DLD1 (cell line): ENCODE measurements around the gene YJEFN3.

ENCODE experiments used
- in situ Hi-C: cut with HindIII; loops from 2 replicates; pipeline ENCODE4 v1.10.0; 2017; ENCODE audit warnings: low sequenced_read_pairs

Gene YJEFN3

DNA sequence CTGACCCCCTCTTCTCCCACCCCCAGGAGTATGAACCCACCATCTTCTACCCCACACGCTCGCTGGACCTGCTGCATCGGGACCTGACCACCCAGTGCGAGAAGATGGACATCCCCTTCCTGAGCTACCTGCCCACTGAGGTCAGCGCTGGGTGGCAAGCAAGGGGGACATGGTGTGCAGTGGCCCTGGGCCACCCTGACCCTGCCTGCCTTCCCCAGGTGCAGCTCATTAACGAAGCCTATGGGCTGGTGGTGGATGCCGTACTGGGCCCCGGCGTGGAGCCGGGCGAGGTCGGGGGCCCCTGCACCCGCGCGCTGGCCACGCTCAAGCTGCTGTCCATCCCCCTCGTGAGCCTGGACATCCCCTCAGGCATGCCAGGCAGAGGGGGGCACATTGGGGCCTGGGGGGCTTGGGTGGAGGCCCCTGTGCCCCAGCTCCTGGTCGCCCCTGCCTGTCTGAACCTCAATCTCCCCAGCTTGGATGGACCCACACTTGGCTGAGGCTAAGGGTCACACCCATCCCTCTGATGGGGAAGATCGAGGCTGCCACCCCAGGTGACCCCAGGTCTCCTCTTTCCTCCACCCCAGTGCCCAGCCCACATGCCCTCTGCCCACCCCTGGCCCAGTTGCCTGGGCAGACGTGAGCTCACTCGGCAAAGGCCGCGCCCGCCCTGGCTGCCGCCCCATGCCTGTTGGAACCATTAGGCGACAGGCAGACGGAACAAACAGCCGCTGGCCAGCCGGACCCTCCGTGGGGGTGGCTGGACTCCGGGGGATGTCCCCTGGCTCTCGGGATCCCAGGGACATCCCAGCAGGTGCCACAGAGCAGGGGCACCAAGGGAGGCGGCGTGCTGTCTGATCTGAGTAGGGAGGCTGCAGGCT is 6.8 kb downstream of the YJEFN3 start:
- in situ Hi-C loops: no loop called here

DNA sequence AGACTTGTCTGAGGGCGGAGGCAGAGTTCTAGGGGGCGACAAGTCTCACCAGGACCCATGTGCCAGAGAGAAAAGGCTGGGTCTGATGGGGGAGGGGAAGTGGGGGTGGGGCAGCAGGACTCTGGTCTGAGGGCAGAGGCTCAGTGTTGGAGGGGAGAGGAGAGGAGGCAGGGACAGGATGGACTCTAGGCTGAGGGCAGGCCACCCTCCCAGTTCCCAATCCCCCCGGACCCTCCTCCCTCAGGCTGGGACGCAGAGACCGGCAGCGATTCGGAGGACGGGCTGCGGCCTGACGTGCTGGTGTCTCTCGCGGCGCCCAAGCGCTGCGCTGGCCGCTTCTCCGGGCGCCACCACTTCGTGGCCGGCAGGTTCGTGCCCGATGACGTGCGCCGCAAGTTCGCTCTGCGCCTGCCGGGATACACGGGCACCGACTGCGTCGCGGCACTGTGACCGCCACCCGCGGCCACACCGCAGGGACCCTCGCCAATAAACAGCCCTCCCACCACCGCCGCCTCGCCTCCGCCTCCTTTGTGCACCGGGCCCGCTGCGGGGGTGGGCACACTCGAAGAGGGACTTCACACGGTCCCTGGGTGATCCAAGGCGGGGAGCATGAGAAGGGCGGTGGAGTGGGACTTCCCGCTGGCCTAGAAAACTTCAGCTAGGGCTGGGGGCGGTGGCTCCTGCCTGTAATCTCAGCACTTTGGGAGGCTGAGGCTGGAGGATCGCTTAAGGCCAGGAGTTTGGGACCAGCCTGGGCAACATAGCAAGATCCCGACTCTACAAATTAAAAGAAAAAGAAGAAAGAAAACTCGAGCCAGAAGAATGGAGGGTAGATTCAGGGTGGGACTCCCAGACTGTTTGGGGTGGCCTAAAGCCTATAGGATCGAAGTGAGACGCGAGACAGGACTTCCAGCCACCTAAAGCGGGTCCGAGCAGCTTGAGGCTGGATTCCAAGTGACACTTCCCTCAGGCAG is 8.7 kb downstream of the YJEFN3 start:
- in situ Hi-C loops: no loop called here

DNA sequence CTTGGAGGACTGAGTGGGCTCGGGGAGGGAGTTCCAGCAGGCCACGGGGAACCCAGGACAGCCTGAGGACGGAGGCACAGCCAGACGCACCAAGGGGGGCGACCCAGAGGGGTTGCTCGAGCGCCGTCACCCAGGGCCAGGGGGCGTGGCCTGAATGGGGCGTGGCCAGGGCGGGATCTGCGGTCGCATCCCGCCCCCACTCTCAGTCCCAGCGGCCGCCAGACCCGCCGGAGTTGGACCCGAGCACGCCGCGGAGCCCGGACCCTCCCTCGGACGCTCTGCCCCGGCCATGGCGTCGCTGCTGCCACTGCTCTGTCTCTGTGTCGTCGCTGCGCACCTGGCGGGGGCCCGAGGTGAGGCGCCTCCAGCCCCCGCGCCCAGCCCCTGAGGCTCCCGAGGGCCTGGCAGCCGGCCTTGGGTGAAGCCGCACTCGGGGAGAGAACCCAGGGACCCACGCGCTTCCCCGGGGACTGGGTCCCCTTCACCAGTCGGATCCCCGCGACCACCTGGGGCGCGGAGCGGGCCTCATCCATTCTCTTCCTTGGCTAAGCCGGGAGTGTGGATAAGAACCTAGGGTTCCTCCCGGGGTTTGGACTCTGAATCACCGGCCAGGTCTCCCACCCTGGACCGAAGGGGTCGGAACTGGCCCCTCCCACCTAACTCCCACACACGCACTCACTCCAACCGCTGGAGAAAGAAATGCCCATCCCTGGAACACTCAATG is 9.5 kb downstream of the YJEFN3 start, which contains the start of gene CILP2:
Gene CILP2 (plus strand): TSS at position 205 of the 724 bp plus-strand sequence. CDS start 85 bp downstream, at position 290.
- in situ Hi-C loops: no loop called here

DNA sequence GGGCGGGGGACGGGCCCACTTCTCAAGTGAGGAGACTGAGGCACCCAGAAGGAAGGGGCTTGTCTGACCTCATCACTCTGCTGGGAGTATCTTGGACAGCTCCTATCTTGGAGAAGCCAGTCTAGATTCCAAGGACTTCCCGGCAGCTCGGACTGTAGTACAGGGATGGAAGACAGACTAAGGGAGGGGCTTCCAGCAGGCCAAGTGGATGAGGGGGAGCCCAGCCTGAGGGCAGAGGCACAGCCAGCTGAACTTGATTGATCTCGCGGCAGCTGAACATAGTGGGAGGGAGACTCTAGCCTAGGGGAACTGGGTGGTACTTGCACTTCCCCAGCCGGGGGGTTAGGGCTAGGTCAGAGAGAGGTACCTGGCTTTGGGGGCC is 10.1 kb downstream of the YJEFN3 start:
- in situ Hi-C loops: no loop called here

DNA sequence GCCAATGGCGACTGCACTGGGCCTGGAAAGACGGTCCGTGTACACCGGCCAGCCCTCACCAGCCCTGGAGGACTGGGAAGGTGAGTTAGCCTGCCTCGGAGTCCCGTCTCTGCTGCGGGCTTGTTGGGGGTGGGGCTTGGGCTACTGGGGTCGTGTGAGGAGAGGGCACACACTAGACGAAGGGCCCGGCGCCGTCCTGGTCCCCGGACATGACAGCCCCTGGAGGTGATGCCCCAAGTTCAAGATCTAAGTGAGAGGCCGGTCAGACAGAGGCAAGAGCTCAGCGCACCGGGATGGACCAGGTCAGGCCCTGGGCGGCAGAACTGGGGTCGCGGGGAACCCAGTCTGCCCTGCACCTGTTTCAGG is 11.0 kb downstream of the YJEFN3 start:
- in situ Hi-C loops: no loop called here

DNA sequence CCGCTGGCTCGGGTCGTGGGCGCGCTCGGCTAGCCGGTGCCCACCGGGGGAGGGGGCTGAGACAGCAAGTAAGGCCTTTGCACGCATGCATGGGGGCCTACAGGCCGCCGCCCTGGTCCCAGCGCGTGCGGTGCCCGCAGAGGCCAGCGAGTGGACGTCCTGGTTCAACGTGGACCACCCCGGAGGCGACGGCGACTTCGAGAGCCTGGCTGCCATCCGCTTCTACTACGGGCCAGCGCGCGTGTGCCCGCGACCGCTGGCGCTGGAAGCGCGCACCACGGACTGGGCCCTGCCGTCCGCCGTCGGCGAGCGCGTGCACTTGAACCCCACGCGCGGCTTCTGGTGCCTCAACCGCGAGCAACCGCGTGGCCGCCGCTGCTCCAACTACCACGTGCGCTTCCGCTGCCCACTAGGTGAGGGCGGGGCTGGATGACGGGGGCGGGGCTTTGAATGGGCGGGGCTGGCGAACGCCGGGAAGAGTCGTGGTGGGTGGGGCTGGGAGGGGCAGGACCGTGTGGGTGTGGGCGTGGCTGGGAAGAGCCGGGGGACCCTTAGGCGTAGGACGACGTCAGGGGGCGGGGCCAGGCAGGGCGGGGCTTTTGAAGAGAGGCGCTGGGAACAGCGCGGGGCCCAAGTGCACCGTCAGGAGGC is 11.5 kb downstream of the YJEFN3 start:
- in situ Hi-C loops: no loop called here

DNA sequence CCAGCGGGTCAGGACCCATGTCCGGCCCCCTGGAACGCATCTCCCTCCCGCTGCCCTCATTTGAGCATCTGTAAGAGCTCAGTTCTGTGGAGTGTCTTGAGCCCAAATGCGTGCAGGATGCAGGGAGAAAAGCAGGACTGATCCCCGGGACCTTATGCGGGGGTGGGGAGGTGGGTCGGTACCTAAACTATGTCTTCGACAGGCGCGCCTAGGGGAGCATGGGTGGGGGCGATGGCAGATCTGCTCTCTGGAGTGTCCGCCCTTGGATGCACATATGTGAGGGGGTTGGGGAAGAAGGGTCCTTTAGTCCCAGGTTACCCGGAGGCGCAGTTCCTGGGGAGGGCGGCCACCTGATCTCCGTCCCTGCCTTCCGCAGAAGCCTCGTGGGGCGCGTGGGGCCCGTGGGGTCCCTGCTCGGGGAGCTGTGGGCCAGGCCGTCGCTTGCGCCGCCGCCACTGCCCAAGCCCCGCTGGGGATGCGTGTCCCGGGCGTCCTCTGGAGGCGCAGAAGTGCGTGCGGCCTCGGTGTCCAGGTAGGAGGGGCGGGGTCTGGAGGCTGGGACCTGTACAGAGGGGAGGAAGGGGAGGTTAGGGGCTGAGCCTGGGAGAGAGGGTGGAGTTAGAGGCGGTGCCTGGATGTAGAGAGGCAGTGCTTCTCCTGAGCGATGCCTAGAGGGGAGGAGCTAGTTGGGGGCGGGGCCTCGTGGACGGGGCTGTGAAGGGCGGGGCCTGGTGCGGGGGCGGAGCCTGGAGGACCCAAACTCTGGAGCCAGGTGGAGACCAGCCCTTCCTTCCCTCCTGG is 12.2 kb downstream of the YJEFN3 start:
- in situ Hi-C loops: no loop called here

DNA sequence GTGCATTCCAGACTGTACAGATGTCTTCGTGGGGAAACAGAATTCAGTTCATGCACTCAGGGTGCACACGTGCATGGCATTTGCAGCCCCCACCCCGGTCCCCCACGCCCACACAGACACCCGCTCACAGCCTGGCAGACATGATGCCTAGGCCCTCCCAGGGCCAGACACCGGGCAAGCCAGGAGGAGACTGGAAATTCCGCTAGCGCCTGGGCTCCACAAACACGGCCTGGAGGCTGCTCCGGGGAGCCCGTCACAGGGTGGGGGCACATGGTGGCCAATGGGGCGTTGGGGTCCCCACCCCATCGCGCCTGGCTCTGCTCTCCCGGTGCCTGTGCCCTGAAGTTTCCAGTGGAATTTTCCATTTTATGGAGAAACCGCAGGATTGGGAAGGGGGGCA is 12.9 kb downstream of the YJEFN3 start:
- in situ Hi-C loops: no loop called here

DNA sequence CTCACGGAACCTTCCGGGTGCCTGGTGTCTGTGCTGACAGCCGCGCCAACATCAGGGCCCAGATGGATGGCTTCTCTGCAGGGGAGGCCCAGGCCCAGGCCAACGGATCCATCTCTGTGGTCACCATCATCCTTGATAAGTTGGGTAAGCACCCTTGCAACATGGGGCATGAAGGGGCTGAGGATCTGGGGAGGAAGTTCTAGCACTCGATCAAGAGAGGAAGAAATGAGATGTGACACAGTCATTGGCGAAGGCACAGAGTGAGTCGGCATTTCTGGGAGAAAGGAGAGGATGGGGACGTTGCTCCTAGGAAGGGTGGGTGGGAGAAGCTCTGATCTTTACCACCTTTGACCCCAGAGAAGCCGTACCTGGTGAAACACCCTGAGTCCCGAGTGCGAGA is 13.8 kb downstream of the YJEFN3 start:
- in situ Hi-C loops: no loop called here

DNA sequence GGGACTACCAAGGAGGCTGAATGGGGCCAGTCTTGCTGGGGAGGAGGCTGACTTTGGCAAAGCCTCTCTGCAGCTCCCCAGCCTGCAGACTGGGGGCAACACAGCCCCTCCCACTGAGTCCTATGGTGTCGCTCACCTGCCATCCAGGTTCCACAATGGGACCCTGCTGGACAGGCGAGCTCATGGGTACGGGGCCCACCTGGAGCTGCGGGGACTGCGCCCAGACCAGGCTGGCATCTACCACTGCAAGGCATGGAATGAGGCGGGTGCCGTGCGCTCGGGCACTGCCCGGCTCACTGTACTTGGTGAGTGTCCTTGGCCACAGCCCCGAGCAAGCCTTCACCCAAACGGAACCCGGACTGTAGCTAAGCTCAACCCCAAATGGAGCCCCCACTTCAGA is 14.4 kb downstream of the YJEFN3 start:
- in situ Hi-C loops: no loop called here

DNA sequence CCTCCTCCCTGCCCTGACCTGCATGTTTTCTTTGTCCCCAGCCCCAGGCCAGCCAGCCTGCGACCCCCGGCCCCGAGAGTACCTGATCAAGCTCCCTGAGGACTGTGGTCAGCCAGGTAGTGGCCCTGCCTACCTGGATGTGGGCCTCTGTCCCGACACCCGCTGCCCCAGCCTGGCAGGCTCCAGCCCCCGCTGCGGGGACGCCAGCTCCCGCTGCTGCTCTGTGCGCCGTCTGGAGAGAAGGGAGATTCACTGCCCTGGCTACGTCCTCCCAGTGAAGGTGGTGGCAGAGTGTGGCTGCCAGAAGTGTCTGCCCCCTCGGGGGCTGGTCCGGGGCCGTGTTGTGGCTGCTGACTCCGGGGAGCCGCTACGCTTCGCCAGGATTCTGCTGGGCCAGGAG is 14.9 kb downstream of the YJEFN3 start:
- in situ Hi-C loops: no loop called here

DNA sequence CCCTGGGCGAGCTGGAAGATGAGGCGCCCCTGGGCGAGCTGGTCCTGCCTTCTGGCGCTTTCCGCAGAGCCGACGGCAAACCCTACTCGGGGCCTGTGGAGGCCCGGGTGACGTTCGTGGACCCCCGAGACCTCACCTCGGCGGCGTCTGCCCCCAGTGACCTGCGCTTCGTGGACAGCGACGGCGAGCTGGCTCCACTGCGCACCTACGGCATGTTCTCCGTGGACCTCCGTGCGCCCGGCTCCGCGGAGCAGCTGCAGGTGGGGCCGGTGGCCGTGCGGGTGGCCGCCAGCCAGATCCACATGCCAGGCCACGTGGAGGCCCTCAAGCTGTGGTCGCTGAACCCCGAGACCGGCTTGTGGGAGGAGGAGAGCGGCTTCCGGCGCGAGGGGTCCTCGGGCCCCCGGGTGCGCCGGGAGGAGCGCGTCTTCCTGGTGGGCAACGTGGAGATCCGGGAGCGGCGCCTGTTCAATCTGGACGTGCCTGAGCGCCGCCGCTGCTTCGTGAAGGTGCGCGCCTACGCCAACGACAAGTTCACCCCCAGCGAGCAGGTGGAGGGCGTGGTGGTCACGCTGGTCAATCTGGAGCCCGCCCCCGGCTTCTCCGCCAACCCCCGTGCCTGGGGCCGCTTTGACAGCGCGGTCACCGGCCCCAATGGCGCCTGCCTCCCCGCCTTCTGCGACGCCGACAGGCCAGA is 15.7 kb downstream of the YJEFN3 start:
- in situ Hi-C loops: no loop called here

DNA sequence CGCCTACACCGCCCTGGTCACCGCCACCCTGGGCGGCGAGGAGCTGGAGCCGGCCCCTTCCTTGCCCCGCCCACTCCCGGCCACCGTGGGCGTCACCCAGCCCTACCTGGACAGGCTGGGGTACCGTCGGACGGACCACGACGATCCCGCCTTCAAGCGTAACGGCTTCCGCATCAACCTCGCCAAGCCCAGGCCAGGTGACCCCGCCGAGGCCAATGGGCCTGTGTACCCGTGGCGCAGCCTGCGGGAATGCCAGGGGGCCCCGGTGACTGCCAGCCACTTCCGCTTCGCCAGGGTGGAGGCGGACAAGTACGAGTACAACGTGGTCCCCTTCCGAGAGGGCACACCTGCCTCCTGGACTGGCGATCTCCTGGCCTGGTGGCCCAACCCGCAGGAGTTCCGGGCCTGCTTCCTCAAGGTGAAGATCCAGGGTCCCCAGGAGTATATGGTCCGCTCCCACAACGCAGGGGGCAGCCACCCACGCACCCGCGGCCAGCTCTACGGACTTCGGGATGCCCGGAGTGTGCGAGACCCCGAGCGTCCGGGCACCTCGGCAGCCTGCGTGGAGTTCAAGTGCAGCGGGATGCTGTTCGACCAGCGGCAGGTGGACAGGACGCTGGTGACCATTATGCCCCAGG is 16.4 kb downstream of the YJEFN3 start:
- in situ Hi-C loops: no loop called here

DNA sequence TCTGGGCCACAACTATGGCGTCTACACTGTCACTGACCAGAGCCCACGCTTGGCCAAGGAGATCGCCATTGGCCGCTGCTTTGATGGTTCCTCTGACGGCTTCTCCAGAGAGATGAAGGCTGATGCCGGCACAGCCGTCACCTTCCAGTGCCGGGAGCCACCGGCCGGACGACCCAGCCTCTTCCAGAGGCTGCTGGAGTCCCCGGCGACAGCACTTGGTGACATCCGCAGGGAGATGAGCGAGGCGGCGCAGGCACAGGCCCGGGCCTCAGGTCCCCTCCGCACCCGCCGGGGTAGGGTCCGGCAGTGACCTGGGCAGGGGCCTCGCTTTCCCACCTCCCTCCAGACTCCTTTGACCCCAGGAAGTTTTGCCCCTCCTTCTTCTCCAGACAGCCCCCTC is 17.0 kb downstream of the YJEFN3 start:
- in situ Hi-C loops: no loop called here

DNA sequence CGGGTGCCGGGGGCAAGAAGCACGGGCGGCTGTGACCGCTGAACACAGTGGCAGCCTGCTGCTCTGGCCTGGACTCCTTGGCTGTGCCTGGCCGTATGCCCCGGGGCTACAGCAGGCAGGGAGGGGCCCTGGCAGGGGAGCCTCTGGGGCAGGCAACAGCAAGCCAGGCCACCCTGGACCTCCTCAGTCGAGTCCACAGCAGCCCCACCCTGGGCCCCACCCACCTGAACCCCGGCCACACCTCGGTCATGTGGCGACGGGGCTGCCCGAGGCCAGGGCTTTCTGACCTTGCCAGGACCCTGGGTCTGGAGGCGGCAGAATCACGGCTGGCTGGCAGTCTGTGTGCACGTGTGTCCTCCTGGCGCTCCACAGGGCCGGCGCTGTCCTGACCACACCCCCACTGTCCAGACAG is 18.0 kb downstream of the YJEFN3 start:
- in situ Hi-C loops: no loop called here

DNA sequence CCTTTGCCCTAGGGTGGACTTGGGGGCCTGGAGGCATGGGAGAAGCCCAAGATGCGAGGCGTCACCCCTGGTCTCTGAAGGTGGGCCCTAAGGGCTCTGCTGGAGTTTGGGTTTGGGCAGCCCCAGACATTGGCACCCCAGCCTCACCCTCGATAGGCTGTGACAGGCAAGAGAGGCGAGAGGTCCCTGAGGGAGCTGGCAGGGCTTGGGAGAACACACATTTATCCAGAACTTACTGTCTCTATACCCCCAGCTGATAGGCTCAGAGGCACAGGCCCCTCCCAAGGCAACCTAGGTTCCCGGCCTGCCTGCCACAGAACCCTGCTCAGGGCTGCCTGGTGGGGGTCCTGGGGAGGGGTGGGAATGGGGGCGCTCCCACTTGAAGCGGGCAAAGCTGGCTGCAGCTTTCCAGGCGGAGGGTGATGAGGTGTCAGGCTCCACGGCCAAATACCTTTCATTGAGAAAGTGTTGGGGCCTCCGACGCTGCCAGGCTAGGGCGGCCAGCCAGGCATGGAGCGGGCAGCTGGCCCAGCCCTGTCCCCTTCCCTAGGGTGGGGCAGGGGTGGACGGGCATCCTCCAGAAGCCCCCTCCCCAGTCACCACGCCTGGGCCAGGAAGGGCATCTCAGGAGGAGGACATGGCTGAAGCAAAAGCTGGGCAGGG is 19.1 kb downstream of the YJEFN3 start:
- in situ Hi-C loops: no loop called here

DNA sequence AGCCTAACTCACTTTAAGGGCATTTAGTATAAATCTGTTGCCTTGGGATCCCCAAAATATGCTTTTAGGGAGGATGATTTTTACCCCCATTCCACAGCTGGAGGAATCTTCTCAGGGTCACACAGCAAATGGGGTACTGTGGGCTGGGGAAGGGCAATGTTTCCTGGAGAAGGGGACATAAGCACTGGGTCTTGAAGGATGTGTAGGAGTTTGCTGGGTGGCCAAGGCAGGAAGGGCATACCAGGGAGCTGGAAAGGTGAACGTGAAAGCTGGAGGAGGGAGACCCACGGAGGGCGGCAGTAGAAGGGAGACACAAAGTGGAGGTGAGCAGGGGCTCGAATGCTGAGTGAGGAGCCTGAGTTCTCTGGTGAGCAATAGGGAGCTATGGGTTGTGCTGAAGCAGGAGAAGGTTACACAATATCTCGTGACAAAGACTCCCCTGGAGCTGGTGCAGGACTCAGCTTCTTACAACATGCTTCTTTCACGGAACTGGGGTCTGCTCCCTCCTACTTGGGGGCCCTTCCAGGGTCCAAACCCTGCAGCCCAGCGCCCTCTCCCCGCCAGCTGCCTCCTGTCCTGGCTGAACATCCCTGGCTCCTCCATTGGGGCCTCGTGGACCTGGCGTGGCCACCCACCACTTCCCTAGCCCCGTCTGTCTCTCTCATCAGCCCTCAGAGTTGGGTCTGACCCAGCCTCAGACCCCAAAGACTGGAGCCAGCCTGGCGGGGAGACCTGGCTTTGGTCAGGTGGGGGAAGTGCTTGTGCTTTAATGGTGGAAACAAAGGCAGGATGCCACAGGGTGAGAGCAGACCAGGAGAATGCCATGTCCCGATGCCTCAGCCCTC is 20.4 kb downstream of the YJEFN3 start:
- in situ Hi-C loops: no loop called here
